ENCODE measurements around the gene SCO2.
"Not testable (repeated sequence)": the region's sequence is repeated elsewhere in the genome, so short reads cannot be mapped to it uniquely, and the experiment has no call there.

The SCO2 gene

GRCh38 chr22:50551160-50551752, 25.9 kb upstream of the SCO2 start:
- in situ Hi-C loops (cut with HindIII; ENCODE audit: low sequenced_read_pairs), result no loop called here

GRCh38 chr22:50550395-50550794, 25.0 kb upstream of the SCO2 start:
- in situ Hi-C loops (cut with HindIII; ENCODE audit: low sequenced_read_pairs), result no loop called here

- in situ Hi-C loops (cut with HindIII; ENCODE audit: low sequenced_read_pairs), result no loop called here
These were observed 23.8 kb upstream of the SCO2 start for GRCh38 chr22:50548921-50549790.

- in situ Hi-C loops (cut with HindIII; ENCODE audit: low sequenced_read_pairs), result no loop called here
These were observed 22.9 kb upstream of the SCO2 start for GRCh38 chr22:50548040-50548920.

- in situ Hi-C loops (cut with HindIII; ENCODE audit: low sequenced_read_pairs), result no loop called here
These were observed 22.0 kb upstream of the SCO2 start for GRCh38 chr22:50547263-50547985.

- in situ Hi-C loops (cut with HindIII; ENCODE audit: low sequenced_read_pairs), result no loop called here
These were observed 21.2 kb upstream of the SCO2 start for GRCh38 chr22:50546326-50547262.

- in situ Hi-C loops (cut with HindIII; ENCODE audit: low sequenced_read_pairs), result no loop called here
These were observed 20.3 kb upstream of the SCO2 start, which contains the start of gene KLHDC7B for GRCh38 chr22:50545522-50546325. Gene KLHDC7B, plus strand, starts transcription at chr22:50545899. Its CDS starts 345 bp downstream, at chr22:50546244.

GRCh38 chr22:50544746-50545253, 19.4 kb upstream of the SCO2 start:
- in situ Hi-C loops (cut with HindIII; ENCODE audit: low sequenced_read_pairs), result no loop called here

- in situ Hi-C loops (cut with HindIII; ENCODE audit: low sequenced_read_pairs), result no loop called here
These were observed 18.8 kb upstream of the SCO2 start for GRCh38 chr22:50544078-50544745.

GRCh38 chr22:50542416-50542927, 17.1 kb upstream of the SCO2 start:
- in situ Hi-C loops (cut with HindIII; ENCODE audit: low sequenced_read_pairs), result no loop called here

GRCh38 chr22:50541667-50542026, 16.2 kb upstream of the SCO2 start:
- in situ Hi-C loops (cut with HindIII; ENCODE audit: low sequenced_read_pairs), result not testable (repeated sequence)

GRCh38 chr22:50540381-50540780, 15.0 kb upstream of the SCO2 start:
- in situ Hi-C loops (cut with HindIII; ENCODE audit: low sequenced_read_pairs), result no loop called here

GRCh38 chr22:50537765-50538164, 12.4 kb upstream of the SCO2 start:
- in situ Hi-C loops (cut with HindIII; ENCODE audit: low sequenced_read_pairs), result no loop called here

GRCh38 chr22:50536226-50536625, 10.8 kb upstream of the SCO2 start:
- in situ Hi-C loops (cut with HindIII; ENCODE audit: low sequenced_read_pairs), result no loop called here

- in situ Hi-C loops (cut with HindIII; ENCODE audit: low sequenced_read_pairs), result no loop called here
These were observed 9.7 kb upstream of the SCO2 start for GRCh38 chr22:50535113-50535512.

GRCh38 chr22:50533856-50534711, 8.7 kb upstream of the SCO2 start:
- in situ Hi-C loops (cut with HindIII; ENCODE audit: low sequenced_read_pairs), result not testable (repeated sequence)
